GM19455 (cell line): ENCODE data around the gene RPTOR.

Experiments used
- ATAC-seq: cut with Tn5 transposase; IDR thresholded peaks from one replicate; pipeline ENCODE4 v1.9.1; 2021; ENCODE audit not compliant: unreplicated experiment

The RPTOR gene

GRCh38 chr17:80826346-80826954 is 281.8 kb downstream of the RPTOR start:
- no peak for ATAC-seq

GRCh38 chr17:80826955-80827645 is 282.5 kb downstream of the RPTOR start:
- ATAC-seq = no peak

GRCh38 chr17:80827646-80828643 is 283.3 kb downstream of the RPTOR start:
- no peak for ATAC-seq

GRCh38 chr17:80829166-80829813 is 284.7 kb downstream of the RPTOR start:
- ATAC-seq = no peak

- no peak for ATAC-seq
Observed at GRCh38 chr17:80830020-80830780, 285.6 kb downstream of the RPTOR start.

GRCh38 chr17:80831491-80831890 is 286.9 kb downstream of the RPTOR start:
- ATAC-seq = no peak

- ATAC-seq = no peak
Observed at GRCh38 chr17:80832266-80832676, 287.6 kb downstream of the RPTOR start.

GRCh38 chr17:80832888-80833583 is 288.4 kb downstream of the RPTOR start:
- peak; percentile 72 for ATAC-seq

GRCh38 chr17:80833952-80834892 is 289.6 kb downstream of the RPTOR start:
- ATAC-seq = no peak

GRCh38 chr17:80834893-80835275 is 290.2 kb downstream of the RPTOR start:
- no peak for ATAC-seq

GRCh38 chr17:80835816-80836657 is 291.4 kb downstream of the RPTOR start:
- ATAC-seq = no peak

GRCh38 chr17:80836658-80836965 is 292.0 kb downstream of the RPTOR start:
- ATAC-seq = no peak

GRCh38 chr17:80836971-80837481 is 292.4 kb downstream of the RPTOR start:
- no peak for ATAC-seq

GRCh38 chr17:80837711-80838110 is 293.1 kb downstream of the RPTOR start:
- no peak for ATAC-seq

- ATAC-seq = no peak
Observed at GRCh38 chr17:80838311-80839025, 293.8 kb downstream of the RPTOR start.

GRCh38 chr17:80839026-80839345 is 294.3 kb downstream of the RPTOR start:
- no peak for ATAC-seq

GRCh38 chr17:80839511-80839941 is 294.9 kb downstream of the RPTOR start:
- ATAC-seq = no peak
